Measurements from ENCODE around the gene HRAS.

HRAS gene

DNA sequence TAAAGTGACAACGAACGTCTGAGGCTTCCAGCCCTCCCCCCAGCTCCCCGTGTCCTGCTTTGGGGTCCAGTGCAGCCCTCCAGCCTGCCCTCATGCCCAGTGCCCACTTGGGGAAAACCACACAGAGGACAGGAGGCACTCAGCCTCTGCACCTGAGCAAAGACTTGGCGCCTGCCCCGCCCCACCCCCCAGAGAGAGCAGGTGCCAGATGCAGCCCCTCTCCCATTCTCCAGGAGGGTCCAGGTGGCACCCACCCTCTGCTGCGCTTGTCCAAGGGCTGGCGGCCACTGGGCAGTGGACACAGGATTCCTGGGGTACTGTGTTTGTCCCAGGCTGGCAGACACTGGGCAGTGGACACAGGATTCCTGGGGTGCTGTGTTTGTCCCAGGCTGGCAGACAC is 44.0 kb downstream of the HRAS start:
- no peak for DNase-seq

DNA sequence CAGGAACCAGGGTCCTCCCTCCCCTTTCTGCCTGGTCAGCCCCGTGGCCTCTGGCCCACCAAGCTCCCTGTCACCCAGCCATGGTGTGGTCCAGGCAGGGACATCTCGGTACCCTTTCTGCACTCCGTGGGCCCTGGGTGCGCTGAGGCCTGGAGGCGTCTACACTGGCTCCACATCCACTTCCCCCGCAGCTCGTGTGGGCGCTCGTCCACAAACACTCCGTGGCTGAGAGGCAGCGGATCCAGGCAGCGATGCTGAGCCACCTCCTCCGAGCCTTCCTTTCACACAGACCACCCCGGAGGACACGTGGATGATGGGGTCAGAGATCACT is 44.5 kb downstream of the HRAS start:
- no peak for DNase-seq

DNA sequence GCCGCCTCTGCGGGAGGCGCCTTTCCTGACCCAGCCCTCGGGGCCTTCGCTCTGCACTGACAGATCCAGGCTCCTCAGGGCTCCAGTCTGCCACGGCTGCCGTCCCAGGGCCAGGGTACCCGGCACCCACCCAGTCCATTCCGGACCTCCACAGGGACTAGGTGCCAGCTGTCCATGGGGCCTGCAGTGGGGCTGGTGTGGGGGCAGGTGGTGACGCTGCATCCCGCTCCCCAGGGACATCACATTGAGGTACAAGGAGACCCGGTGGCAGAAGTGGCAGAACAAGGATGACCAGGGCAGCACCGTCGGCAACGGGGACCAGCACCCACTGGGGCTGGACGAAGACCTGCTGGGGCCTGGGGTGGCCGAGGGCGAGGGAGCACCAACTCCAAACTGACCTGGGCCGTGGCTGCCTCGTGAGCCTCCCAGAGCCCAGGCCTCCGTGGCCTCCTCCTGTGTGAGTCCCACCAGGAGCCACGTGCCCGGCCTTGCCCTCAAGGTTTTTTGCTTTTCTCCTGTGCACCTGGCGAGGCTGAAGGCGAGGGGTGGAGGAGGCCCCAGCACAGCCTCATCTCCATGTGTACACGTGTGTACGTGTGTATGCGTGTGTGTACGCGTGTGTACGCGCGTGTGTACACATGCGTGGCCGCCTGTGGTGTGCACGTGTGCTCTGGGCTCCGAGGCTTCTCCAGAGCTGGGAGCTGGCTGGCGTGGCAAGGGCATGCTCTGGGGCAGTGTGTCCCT is 45.0 kb downstream of the HRAS start:
- no peak for DNase-seq

DNA sequence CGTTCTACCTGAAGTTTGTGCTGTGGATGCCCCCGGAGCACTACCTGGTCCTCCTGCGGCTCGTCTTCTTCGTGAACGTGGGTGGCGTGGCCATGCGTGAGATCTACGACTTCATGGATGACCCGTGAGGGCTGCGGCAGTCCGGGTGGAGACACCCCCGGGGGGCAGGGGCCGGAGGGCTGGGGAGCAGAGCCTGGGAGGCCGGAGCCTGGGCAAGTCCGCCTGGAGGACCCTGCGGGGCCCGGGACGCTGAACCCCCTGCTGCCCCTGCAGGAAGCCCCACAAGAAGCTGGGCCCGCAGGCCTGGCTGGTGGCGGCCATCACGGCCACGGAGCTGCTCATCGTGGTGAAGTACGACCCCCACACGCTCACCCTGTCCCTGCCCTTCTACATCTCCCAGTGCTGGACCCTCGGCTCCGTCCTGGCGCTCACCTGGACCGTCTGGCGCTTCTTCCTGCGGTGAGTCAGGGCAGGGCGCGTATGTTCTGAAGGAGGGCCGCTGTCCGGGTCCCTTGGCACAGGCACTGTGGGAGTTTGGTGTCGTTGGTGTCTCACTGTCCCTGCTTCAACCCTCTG is 45.7 kb downstream of the HRAS start:
- DNase-seq: no peak

DNA sequence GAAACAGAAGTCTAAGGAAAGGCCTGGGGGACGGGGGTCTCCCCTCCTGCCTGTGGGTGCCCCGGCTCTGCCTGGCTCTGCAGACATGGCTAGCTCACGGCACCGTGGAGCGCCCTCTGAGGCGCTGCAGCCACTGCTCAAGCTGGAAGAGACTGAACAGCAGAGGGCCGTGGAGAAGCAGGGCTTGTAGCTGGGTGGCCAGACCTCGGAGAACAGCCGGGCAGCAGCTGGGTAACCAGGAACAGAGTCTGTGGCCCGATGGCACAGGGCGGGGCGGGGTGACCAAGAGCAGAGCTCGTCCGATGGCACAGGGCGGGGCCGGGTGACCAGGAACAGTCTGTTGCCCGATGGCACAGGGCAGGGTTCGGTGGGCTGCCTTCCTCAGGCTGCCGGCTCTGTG is 46.4 kb downstream of the HRAS start:
- no peak for DNase-seq

DNA sequence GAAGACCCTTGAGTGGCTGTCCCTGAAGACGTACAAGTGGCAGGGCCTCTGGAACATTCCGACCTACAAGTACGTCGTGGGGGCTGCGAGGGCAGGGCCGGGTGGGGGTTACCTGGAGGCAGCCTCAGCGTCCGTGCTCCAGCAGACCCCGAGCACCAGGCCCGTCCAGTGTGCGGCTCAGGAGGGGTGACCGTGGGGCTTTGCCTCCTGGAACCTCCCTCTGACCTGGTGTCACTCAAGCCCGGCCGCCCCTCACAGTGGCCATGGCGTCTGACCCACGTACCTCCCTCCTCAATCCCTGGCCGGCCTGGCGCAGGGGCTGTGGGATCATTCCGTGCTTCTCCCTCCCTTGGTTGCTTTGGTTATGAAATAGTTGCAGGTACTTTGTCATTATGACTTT is 46.8 kb downstream of the HRAS start:
- no peak for DNase-seq

DNA sequence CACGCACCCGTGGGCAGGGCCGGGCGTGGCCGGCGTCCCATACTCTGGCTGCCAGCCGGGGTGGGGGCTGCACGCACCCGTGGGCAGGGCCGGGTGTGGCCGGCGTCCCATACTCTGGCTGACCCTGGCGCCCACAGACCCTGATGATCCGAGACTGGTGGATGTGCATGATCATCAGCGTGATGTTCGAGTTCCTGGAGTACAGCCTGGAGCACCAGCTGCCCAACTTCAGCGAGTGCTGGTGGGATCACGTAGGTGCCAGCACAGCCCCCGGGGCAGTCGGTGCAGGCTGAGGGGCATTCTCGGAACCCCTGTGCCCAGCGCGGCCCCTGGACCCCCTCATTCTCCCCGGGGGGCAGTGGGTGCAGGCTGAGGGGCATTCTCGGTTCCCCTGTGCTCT is 47.3 kb downstream of the HRAS start:
- no peak for DNase-seq

DNA sequence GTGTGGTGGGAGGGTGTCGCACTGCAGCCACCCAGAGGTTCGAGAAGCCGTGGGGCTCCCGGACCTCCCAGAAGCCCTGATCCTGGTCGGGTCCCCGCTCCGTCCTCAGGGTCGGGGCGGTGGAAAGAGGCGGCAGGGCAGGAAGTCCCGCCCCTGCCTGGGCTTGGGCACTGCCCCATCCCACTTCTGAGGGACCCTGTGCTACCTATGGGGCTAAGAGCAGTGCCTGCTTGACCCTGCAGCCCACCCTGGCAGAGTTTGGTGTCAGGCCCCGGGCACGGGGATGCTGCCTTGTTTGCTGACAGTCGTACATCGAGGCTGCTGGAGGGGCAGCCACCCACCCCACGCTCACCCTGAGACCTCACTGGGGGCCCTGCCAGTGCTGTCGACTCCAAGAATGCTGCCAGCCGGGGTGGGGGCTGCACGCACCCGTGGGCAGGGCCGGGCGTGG is 47.8 kb downstream of the HRAS start:
- DNase-seq: no peak

DNA sequence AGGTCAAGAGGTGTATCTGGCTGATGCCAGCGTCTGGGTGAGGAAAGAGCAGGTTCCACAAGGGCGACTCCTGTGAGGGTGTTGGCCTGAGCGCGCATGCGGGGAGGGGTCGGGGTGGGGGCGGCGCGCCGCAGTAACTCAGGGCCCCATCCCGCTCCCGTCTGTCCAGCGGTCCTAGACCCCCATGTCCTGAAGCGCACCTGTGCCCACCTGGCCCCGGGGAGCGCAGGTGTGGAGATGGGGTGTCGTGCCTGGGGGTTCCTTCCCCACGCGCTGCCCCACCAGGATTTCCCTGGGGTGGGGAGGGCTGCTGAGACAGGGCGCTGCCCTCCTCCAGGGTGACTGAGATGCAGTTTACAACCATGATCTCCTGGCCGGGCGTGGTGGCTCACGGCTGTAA is 49.2 kb downstream of the HRAS start:
- no peak for DNase-seq

DNA sequence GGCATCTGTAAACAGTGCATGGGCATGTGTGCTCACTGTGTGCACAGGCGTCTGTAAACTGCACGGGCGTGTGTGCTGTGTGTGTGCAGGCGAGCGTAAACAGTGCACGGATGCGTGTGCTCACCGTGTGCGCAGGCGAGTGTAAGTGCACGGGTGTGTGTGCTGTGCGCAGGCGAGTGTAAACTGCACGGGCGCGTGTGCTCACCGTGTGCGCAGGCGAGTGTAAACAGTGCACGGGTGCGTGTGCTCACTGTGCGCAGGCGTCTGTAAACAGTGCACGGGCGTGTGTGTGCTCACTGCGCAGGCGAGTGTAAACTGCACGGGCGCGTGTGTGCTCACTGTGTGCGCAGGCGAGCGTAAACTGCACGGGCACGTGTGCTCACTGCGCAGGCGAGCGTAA is 50.8 kb downstream of the HRAS start:
- no peak for DNase-seq

Data from NCI-H2107 (cell line).